HL-60 (cell line): ENCODE data around the gene JUNB.

Experiments used
- DNase-seq, 2 experiments: peaks; one replicate each; pipeline ENCODE4 v3.0.0-alpha.2; 2010 to 2020; ENCODE audit warnings: low read depth in 1 of 2, low spot score in 1 of 2
- H3K27ac ChIP-seq: fragments of 250-450 bp; sonication (Bioruptor Pico); replicated peaks from 2 replicates; pipeline ENCODE4 v1.5.1; 2020; ENCODE audit warnings: mild to moderate bottlenecking, moderate library complexity
- H3K27me3 ChIP-seq: fragments of 250-450 bp; sonication (Bioruptor Pico); 2 replicates; pipeline ENCODE4 v1.5.1; 2021; ENCODE audit warnings: mild to moderate bottlenecking, moderate library complexity; ENCODE audit not compliant: insufficient read depth, poor library complexity, severe bottlenecking
- H3K4me3 ChIP-seq: replicated peaks from 2 replicates; pipeline ENCODE4 v1.5.1; 2011; ENCODE audit warnings: mild to moderate bottlenecking, control low read depth, low read length; ENCODE audit not compliant: insufficient read depth
- GABPA ChIP-seq: IDR thresholded peaks from 2 replicates; pipeline ENCODE4 v1.6.1; 2012; ENCODE audit warnings: low read depth
- POLR2AphosphoS5 ChIP-seq: IDR thresholded peaks from 2 replicates; pipeline ENCODE4 v1.6.1; 2012; ENCODE audit warnings: low read depth
- REST ChIP-seq: IDR thresholded peaks from 2 replicates; pipeline ENCODE4 v1.6.1; 2012; ENCODE audit warnings: low read depth; ENCODE audit not compliant: insufficient replicate concordance
- SPI1 ChIP-seq: IDR thresholded peaks from 2 replicates; pipeline ENCODE4 v1.6.1; 2012; ENCODE audit warnings: low read depth, mild to moderate bottlenecking, borderline replicate concordance
- TF ChIP-seq, protein P1 (sequence below): IDR thresholded peaks from one replicate; pipeline ENCODE4 v1.5.1; 2011; ENCODE audit warnings: low read length, control low read depth, inconsistent platforms; ENCODE audit not compliant: insufficient read depth

JUNB gene

GRCh38 chr19:12763100-12763499 lies 28.2 kb upstream of the JUNB start:
- no peak overlapping the region for H3K27ac ChIP-seq
- no peak overlapping the region for H3K4me3 ChIP-seq
- TF ChIP-seq REST, result no peak
- H3K27me3 ChIP-seq, result no peaks in the 10 kb centered on the region
- no peak for DNase-seq

- TF ChIP-seq REST, result no peak
- no peak for TF ChIP-seq GABPA
- no peak for TF ChIP-seq POLR2AphosphoS5
- no peak for TF ChIP-seq SPI1
- TF ChIP-seq, protein P1, sequence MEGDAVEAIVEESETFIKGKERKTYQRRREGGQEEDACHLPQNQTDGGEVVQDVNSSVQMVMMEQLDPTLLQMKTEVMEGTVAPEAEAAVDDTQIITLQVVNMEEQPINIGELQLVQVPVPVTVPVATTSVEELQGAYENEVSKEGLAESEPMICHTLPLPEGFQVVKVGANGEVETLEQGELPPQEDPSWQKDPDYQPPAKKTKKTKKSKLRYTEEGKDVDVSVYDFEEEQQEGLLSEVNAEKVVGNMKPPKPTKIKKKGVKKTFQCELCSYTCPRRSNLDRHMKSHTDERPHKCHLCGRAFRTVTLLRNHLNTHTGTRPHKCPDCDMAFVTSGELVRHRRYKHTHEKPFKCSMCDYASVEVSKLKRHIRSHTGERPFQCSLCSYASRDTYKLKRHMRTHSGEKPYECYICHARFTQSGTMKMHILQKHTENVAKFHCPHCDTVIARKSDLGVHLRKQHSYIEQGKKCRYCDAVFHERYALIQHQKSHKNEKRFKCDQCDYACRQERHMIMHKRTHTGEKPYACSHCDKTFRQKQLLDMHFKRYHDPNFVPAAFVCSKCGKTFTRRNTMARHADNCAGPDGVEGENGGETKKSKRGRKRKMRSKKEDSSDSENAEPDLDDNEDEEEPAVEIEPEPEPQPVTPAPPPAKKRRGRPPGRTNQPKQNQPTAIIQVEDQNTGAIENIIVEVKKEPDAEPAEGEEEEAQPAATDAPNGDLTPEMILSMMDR, result no peak
- H3K27me3 ChIP-seq, result no peaks in the 10 kb centered on the region
- no peak overlapping the region for H3K4me3 ChIP-seq
- H3K27ac ChIP-seq, result no peak overlapping the region
- no peak for DNase-seq
Measured at GRCh38 chr19:12764698-12765097, 26.6 kb upstream of the JUNB start.

DNA sequence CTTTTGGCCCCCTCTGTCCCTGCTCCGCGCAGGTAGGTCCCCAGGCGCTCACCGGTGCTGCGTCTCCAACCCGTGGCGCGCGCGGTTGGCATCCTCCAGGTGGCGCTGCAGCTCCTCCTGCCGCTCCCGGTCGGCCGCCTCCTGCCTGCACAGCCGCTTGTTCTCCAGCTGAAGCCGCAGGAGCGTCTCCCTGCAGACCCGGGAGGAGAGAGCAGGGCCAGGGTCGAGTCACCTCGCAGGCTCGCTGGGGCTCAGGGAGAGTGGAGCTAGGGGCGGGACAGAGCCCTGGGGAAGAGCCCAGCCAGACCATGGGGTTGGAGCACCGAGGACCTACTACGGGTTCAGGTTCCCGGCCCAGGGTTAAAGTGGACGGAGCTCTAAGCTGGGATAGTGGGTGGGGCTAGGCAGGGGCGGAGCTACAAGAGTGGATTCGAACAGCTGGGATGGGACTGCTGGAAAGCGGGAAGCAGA lies 25.2 kb upstream of the JUNB start:
- Histone ChIP-seq H3K27me3 (no peaks in the 10 kb centered on the region), H3K27ac (no peak overlapping the region), H3K4me3 (peak overlapping the region; percentile 35)
- DNase-seq, result peak in 1 of 2 experiments; percentile 87
- TF ChIP-seq, protein P1, result peak; percentile 59
- TF ChIP-seq GABPA (no peak), SPI1 (no peak)

- no peaks in the 10 kb centered on the region for H3K27me3 ChIP-seq
- TF ChIP-seq REST (no peak), POLR2AphosphoS5 (no peak), GABPA (no peak), SPI1 (no peak)
- TF ChIP-seq, protein P1, result no peak
- no peak overlapping the region for H3K4me3 ChIP-seq
- no peak overlapping the region for H3K27ac ChIP-seq
- DNase-seq, result no peak
Measured at GRCh38 chr19:12767150-12767549, 24.1 kb upstream of the JUNB start.
